H1 (cell line): ENCODE results near the gene ERC1. TPM values are rescaled to one million over a fixed set of nuclear protein-coding genes. Genes with fewer than 3 reads are reported as not detected.
"Not testable (repeated sequence)": the region's sequence is repeated elsewhere in the genome, so short reads cannot be mapped to it uniquely, and the experiment has no call there.

Source experiments
- CTCF ChIA-PET: fragments of 300-600 bp; sonication (Branson Sonifier 250); formaldehyde crosslinking; loops from one replicate; lab custom pipeline; 2021; ENCODE audit not compliant: partially characterized antibody; lab: Charles Lee
- POLR2A ChIA-PET: fragments of 300-600 bp; sonication (Branson Sonifier 250); formaldehyde crosslinking; loops from one replicate; lab custom pipeline; 2021; ENCODE audit warnings: inconsistent platforms; ENCODE audit not compliant: partially characterized antibody; lab: Charles Lee
- DNase-seq, 2 experiments: peaks; one replicate each; pipeline versions ENCODE4 v3.0.0 to v3.0.0-alpha.2; 2010 to 2022; ENCODE audit warnings: low spot score in 2 of 2, low read depth in 1 of 2, mixed read lengths in 1 of 2
- FAIRE-seq: peaks from 2 replicates; lab custom pipeline; 2011; peaks lifted over from hg19 to GRCh38; lab: Jason Lieb, UNC
- H2AFZ ChIP-seq: 2 replicates; pipeline ENCODE4 v1.8.1; 2012; ENCODE audit warnings: low read length, inconsistent platforms
- H2AK5ac ChIP-seq: 2 replicates; pipeline ENCODE4 v1.6.1; 2013; ENCODE audit warnings: low read depth, low read length
- H2BK120ac ChIP-seq: replicated peaks from 2 replicates; pipeline ENCODE3; 2013; ENCODE audit warnings: low read depth, low read length, inconsistent platforms
- H2BK12ac ChIP-seq: 2 replicates; pipeline ENCODE4 v1.6.1; 2013; ENCODE audit warnings: low read depth, low read length
- H2BK15ac ChIP-seq: 2 replicates; pipeline ENCODE4 v1.6.1; 2013; ENCODE audit warnings: low read length
- H2BK20ac ChIP-seq: 2 replicates; pipeline ENCODE4 v1.6.1; 2013; ENCODE audit warnings: low read length
- H2BK5ac ChIP-seq: 2 replicates; pipeline ENCODE4 v1.6.1; 2013; ENCODE audit warnings: low read depth, low read length
- H3K14ac ChIP-seq: 2 replicates; pipeline ENCODE4 v1.6.1; 2013; ENCODE audit warnings: inconsistent platforms; ENCODE audit not compliant: insufficient read length
- H3K18ac ChIP-seq: 2 replicates; pipeline ENCODE4 v1.6.1; 2013; ENCODE audit warnings: low read length; ENCODE audit errors: extremely low read depth
- H3K23ac ChIP-seq: 2 replicates; pipeline ENCODE4 v1.6.1; 2013; ENCODE audit warnings: inconsistent platforms; ENCODE audit not compliant: insufficient read length
- H3K23me2 ChIP-seq: 2 replicates; pipeline ENCODE4 v1.6.1; 2013; ENCODE audit warnings: low read depth, low read length
- H3K27ac ChIP-seq: 2 replicates; pipeline ENCODE4 v1.6.1; 2011; ENCODE audit warnings: low read depth, low read length, inconsistent platforms
- H3K27me3 ChIP-seq, 4 experiments: replicated peaks in 1 of 4; 1 replicate in 1 of 4; 2 replicates in 3 of 4; pipeline versions ENCODE4 v1.6.1 to v1.8.1; 2011 to 2013; ENCODE audit warnings: low read length in 3 of 4, mild to moderate bottlenecking in 3 of 4, inconsistent platforms in 2 of 4, mixed read lengths in 2 of 4, moderate library complexity in 1 of 4; ENCODE audit not compliant: control insufficient read depth in 3 of 4, insufficient read depth in 3 of 4; ENCODE audit errors: extremely low read depth in 1 of 4
- H3K36me3 ChIP-seq, 4 experiments: 2 replicates each; pipeline versions ENCODE4 v1.6.1 to v1.8.1; 2011 to 2013; ENCODE audit warnings: mild to moderate bottlenecking in 4 of 4, low read length in 3 of 4, moderate library complexity in 2 of 4, control low read depth in 1 of 4, inconsistent platforms in 1 of 4; ENCODE audit not compliant: insufficient read depth in 4 of 4, control insufficient read depth in 2 of 4
- H3K4ac ChIP-seq: replicated peaks from 2 replicates; pipeline ENCODE3; 2013; ENCODE audit warnings: low read length, low read depth, mixed read lengths, inconsistent platforms; ENCODE audit not compliant: insufficient read length
- H3K4me1 ChIP-seq, 4 experiments: replicated peaks in 1 of 4; 1 replicate in 1 of 4; 2 replicates in 3 of 4; pipeline versions ENCODE4 v1.6.1 to v1.8.1; 2011 to 2013; ENCODE audit warnings: low read length in 3 of 4, inconsistent platforms in 2 of 4, mixed read lengths in 1 of 4; ENCODE audit not compliant: insufficient read depth in 4 of 4, control insufficient read depth in 3 of 4
- H3K4me2 ChIP-seq, 2 experiments: 2 replicates each; pipeline versions ENCODE4 v1.6.1 to v1.8.1; 2011 to 2013; ENCODE audit warnings: low read depth in 2 of 2, low read length in 2 of 2, control low read depth in 1 of 2, inconsistent platforms in 1 of 2, mild to moderate bottlenecking in 1 of 2; ENCODE audit not compliant: insufficient read depth in 1 of 2
- H3K4me3 ChIP-seq, 4 experiments: fragments of 200-600, 300-600 bp in 1 of 4; sonication (generic), shearing (Covaris generic), sonication (Bioruptor Twin) in 1 of 4; 2 replicates each; pipeline versions ENCODE4 v1.5.1 to v1.8.1; 2011 to 2016; ENCODE audit warnings: low read length in 4 of 4, low read depth in 3 of 4, control low read depth in 2 of 4, inconsistent platforms in 2 of 4, mild to moderate bottlenecking in 2 of 4, mixed read lengths in 1 of 4, moderate library complexity in 1 of 4; ENCODE audit not compliant: insufficient read depth in 2 of 4; ENCODE audit errors: extremely low read depth in 1 of 4
- H3K56ac ChIP-seq: replicated peaks from 2 replicates; pipeline ENCODE3; 2013; ENCODE audit warnings: low read depth, mild to moderate bottlenecking, mixed read lengths, low read length, inconsistent platforms; ENCODE audit not compliant: insufficient read length
- H3K79me1 ChIP-seq: 2 replicates; pipeline ENCODE4 v1.6.1; 2013; ENCODE audit warnings: low read depth, low read length, control low read depth
- H3K79me2 ChIP-seq, 2 experiments: 2 replicates each; pipeline versions ENCODE4 v1.6.1 to v1.8.1; 2012 to 2013; ENCODE audit warnings: low read length in 2 of 2, mild to moderate bottlenecking in 2 of 2, inconsistent platforms in 1 of 2; ENCODE audit not compliant: insufficient read depth in 2 of 2, control insufficient read depth in 1 of 2
- H3K9ac ChIP-seq, 4 experiments: replicated peaks in 1 of 4; 1 replicate in 1 of 4; 2 replicates in 3 of 4; pipeline versions ENCODE4 v1.6.1 to v1.8.1; 2011 to 2013; ENCODE audit warnings: low read depth in 3 of 4, low read length in 3 of 4, control low read depth in 2 of 4, mild to moderate bottlenecking in 2 of 4, moderate library complexity in 2 of 4, inconsistent platforms in 1 of 4; ENCODE audit errors: extremely low read depth in 1 of 4
- H3K9me3 ChIP-seq, 2 experiments: 2 replicates each; pipeline versions ENCODE4 v1.6.1 to v1.8.1; 2012 to 2013; ENCODE audit warnings: mild to moderate bottlenecking in 2 of 2, moderate library complexity in 2 of 2, control low read depth in 1 of 2, inconsistent platforms in 1 of 2, low read depth in 1 of 2, low read length in 1 of 2, mixed read lengths in 1 of 2; ENCODE audit not compliant: insufficient read depth in 2 of 2
- H4K20me1 ChIP-seq, 2 experiments: replicated peaks in 1 of 2; 2 replicates each; pipeline versions ENCODE3 to v1.8.1; 2011 to 2013; ENCODE audit warnings: inconsistent platforms in 2 of 2, low read length in 2 of 2, mild to moderate bottlenecking in 1 of 2; ENCODE audit not compliant: insufficient read depth in 2 of 2, control insufficient read depth in 1 of 2
- H4K5ac ChIP-seq: 2 replicates; pipeline ENCODE4 v1.6.1; 2013; ENCODE audit warnings: low read length, low read depth, mixed read lengths, inconsistent platforms; ENCODE audit not compliant: insufficient read length
- H4K8ac ChIP-seq: 2 replicates; pipeline ENCODE4 v1.8.0; 2013; ENCODE audit warnings: mild to moderate bottlenecking, moderate library complexity, low read length, inconsistent platforms; ENCODE audit not compliant: insufficient read depth; ENCODE audit errors: extremely low read depth
- H4K91ac ChIP-seq: replicated peaks from 2 replicates; pipeline ENCODE3; 2013; ENCODE audit warnings: low read length, mixed read lengths, inconsistent platforms; ENCODE audit not compliant: insufficient read length
- BRCA1 ChIP-seq: IDR thresholded peaks from 2 replicates; pipeline ENCODE4 v1.6.1; 2012; ENCODE audit warnings: low read depth, low read length, improper control_type of control experiment
- CHD2 ChIP-seq: IDR thresholded peaks from 2 replicates; pipeline ENCODE4 v1.6.1; 2012; ENCODE audit warnings: low read length, improper control_type of control experiment
- CREB1 ChIP-seq: IDR thresholded peaks from 2 replicates; pipeline ENCODE4 v1.6.1; 2012; ENCODE audit warnings: inconsistent platforms
- EZH2 ChIP-seq: fragments of 200-600 bp; sonication (generic); IDR thresholded peaks from 2 replicates; pipeline ENCODE4 v1.7.1; 2012; ENCODE audit warnings: low read depth, mild to moderate bottlenecking, moderate library complexity, low read length, inconsistent platforms; ENCODE audit not compliant: severe bottlenecking
- FOSL1 ChIP-seq: IDR thresholded peaks from 2 replicates; pipeline ENCODE4 v1.6.1; 2011; ENCODE audit warnings: mild to moderate bottlenecking, low read depth, low read length, moderate library complexity; ENCODE audit not compliant: insufficient read depth
- ZNF274 ChIP-seq: IDR thresholded peaks from 2 replicates; pipeline ENCODE4 v1.7.0; 2012; ENCODE audit warnings: low read length, borderline replicate concordance; ENCODE audit errors: extremely low read depth
- WGBS, 2 experiments: shearing (Covaris generic) in 1 of 2; methylation state at CpG; one replicate each; pipeline versions ENCODE4 v1.1.6 to v1.1.7; 2013 to 2015; ENCODE audit warnings: low lambda C conversion rate in 2 of 2, mixed read lengths in 2 of 2, inconsistent platforms in 1 of 2, low coverage in 1 of 2, missing lambda C conversion rate in 1 of 2; ENCODE audit not compliant: insufficient replicate concordance in 2 of 2, insufficient coverage in 1 of 2, insufficient read length in 1 of 2; ENCODE audit errors: extremely low coverage in 1 of 2, missing lambda C conversion rate in 1 of 2; 5-methylcytosine and 5-hydroxymethylcytosine counted together
- polyA plus RNA-seq, 7 experiments: library from polyadenylated mRNA; depleted of rRNA in 3 of 7; stranded (reverse) in 5 of 7; unstranded in 2 of 7; fragments of >200 nt in 5 of 7; fragments of 200-250 nt in 2 of 7; gene quantifications; 1 replicate in 5 of 7; 2 replicates in 1 of 7; 4 replicates in 1 of 7; pipeline versions ENCODE4 v1.2.1 to v1.2.3, GENCODE V29; 2011 to 2013; ENCODE audit warnings: missing spikeins in 2 of 7, mixed read lengths in 2 of 7
- total RNA-seq: library from RNA; stranded (reverse); fragmentation: NEBNext Ultra II Directional; extraction: Animal tissue kit (Norgen Biotek cat#: 25700); gene quantifications from 2 replicates; pipeline ENCODE4 v1.2.1, GENCODE V29; 2021

ERC1 gene
- total and polyA plus RNA-seq, 2 of the 8 experiments (the other 6 are each of a cell fraction or from before 2014, with no cell fraction given), result 7.8 to 45.7 TPM

DNA sequence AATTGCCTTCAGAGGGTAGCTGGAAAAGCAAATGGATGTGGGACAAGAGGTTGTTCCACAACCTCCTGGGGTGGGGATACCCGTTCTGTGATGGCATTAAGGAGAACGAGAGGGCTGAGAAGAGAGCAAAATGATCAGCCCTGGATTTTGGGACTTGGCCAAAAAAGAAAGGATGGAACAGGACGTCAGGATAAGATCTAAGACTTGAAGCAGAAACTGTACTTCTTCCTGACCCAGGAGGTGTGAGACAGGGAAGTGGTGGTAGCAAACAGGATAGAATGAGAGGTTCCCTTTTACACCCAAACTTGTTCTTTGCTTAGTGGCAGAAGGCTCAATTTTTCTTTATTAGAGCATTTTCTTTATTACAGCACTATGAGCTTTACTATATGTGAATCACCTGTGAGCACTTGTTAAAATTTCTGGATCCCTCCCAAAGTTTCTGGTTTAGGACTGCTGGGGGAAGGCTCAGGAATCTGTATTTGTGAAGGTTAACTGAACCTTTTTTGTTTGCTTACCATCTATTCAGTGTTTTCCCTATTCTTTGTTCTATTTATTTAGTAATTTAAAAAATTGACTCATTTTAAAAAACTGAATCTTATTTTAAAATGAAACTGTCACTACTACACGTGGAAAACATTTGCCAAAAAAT is 59.2 kb downstream of the ERC1 start (continued):
- TF ChIP-seq EZH2, result no peak
- no peak for TF ChIP-seq FOSL1
- TF ChIP-seq BRCA1, result no peak
- TF ChIP-seq CREB1, result no peak
- TF ChIP-seq CHD2, result no peak
- no peak for TF ChIP-seq ZNF274

- H3K36me3 ChIP-seq, H3K56ac ChIP-seq, H3K4me2 ChIP-seq, H3K4ac ChIP-seq, H2BK120ac ChIP-seq, H2BK20ac ChIP-seq, H3K27me3 ChIP-seq, H3K18ac ChIP-seq, H4K91ac ChIP-seq, POLR2A ChIA-PET, H2BK12ac ChIP-seq, H2BK5ac ChIP-seq, H2AK5ac ChIP-seq, H3K4me3 ChIP-seq, H3K27ac ChIP-seq, H3K9ac ChIP-seq, H2BK15ac ChIP-seq, H3K9me3 ChIP-seq, H3K23me2 ChIP-seq, H4K20me1 ChIP-seq, FAIRE-seq, H3K23ac ChIP-seq, H3K79me1 ChIP-seq, DNase-seq, H3K14ac ChIP-seq, H4K8ac ChIP-seq, H2AFZ ChIP-seq, H4K5ac ChIP-seq: not testable (repeated sequence)
- WGBS, 2 experiments, result 85% methylated on average over 8 of the region's 8 CpGs; no CpG with 5 or more reads in 1 of the 2 experiments
- peaks cover 0 to 25% of the 10 kb centered on the region in 2 experiments; a peak in 2 of 4 replicates for H3K79me2 ChIP-seq
- CTCF ChIA-PET, result interaction anchor here (0.6 to 1.2 kb wide), 4 partner anchors 11 to 386 kb away, joined by 3 to 4 read pairs (median 4); no protein-coding TSS in a partner anchor
- peaks cover 3 to 22% (median 14%) of the 10 kb centered on the region in 4 experiments for H3K4me1 ChIP-seq
Observed at GRCh38 chr12:1051672-1052071, 60.6 kb downstream of the ERC1 start.
